ENCODE measurements around the gene NOS3. TPM values are rescaled to one million over a fixed set of nuclear protein-coding genes. Genes with fewer than 3 reads are reported as not detected.

NOS3 gene
- total RNA-seq, 1 donor from 2014 or later: 1.0 TPM

DNA sequence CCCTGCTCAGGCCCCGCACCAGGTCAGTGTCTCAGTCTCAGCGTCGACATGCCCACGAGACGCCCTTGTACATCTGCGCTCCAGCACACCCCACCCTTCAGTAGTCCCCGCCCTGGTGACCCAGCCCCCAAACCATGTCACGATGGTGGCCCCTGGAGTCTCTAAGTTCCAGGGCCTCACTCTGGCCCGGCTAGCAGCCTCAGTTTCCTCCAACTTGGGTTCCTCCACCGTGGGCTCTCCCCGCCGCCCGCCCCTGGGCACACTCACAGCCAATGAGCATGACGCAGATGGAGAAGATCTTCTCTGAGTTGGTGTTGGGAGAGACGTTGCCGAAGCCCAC is 39.7 kb upstream of the NOS3 start:
- no peak overlapping the region for H3K4me3 ChIP-seq (ENCODE audit: low read depth, low read length)

DNA sequence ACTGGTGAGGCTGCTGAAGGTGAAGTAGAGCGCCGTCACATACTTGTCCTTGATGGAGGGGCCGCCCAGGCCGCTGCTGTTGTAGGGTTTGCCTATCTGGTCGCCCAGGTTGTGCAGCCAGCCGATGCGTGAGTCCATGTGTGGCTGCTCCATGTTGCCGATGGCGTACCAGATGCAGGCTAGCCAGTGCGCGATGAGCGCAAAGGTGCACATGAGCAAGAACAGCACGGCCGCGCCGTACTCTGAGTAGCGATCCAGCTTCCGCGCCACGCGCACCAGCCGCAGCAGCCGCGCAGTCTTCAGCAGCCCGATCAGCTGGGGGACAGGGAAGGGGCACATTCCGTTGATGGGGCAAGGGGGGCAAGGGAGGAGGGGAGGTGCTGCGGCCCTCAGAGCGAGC is 39.3 kb upstream of the NOS3 start:
- TF ChIP-seq, protein P1, sequence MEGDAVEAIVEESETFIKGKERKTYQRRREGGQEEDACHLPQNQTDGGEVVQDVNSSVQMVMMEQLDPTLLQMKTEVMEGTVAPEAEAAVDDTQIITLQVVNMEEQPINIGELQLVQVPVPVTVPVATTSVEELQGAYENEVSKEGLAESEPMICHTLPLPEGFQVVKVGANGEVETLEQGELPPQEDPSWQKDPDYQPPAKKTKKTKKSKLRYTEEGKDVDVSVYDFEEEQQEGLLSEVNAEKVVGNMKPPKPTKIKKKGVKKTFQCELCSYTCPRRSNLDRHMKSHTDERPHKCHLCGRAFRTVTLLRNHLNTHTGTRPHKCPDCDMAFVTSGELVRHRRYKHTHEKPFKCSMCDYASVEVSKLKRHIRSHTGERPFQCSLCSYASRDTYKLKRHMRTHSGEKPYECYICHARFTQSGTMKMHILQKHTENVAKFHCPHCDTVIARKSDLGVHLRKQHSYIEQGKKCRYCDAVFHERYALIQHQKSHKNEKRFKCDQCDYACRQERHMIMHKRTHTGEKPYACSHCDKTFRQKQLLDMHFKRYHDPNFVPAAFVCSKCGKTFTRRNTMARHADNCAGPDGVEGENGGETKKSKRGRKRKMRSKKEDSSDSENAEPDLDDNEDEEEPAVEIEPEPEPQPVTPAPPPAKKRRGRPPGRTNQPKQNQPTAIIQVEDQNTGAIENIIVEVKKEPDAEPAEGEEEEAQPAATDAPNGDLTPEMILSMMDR (IDR thresholded peaks at IDR 0.05; ENCODE audit: insufficient read depth, low read length, poor library complexity, severe bottlenecking): no peak
- DNase-seq (ENCODE audit: low read depth): no peak
- Histone ChIP-seq H3K4me3 (ENCODE audit: low read depth, low read length) (no peak overlapping the region), H3K27me3 (ENCODE audit: control insufficient read depth, insufficient read depth, low read length) (peaks cover 48% of the 10 kb centered on the region), H3K36me3 (ENCODE audit: control insufficient read depth, insufficient read depth, low read length) (no peaks in the 10 kb centered on the region)

More for the DNA sequence above, 39.7 kb upstream of the NOS3 start:
- peaks cover 48% of the 10 kb centered on the region for H3K27me3 ChIP-seq (ENCODE audit: control insufficient read depth, insufficient read depth, low read length)
- TF ChIP-seq, protein P1 (IDR thresholded peaks at IDR 0.05; ENCODE audit: insufficient read depth, low read length, poor library complexity, severe bottlenecking): no peak
- no peaks in the 10 kb centered on the region for H3K36me3 ChIP-seq (ENCODE audit: control insufficient read depth, insufficient read depth, low read length)
- DNase-seq (ENCODE audit: low read depth): no peak

DNA sequence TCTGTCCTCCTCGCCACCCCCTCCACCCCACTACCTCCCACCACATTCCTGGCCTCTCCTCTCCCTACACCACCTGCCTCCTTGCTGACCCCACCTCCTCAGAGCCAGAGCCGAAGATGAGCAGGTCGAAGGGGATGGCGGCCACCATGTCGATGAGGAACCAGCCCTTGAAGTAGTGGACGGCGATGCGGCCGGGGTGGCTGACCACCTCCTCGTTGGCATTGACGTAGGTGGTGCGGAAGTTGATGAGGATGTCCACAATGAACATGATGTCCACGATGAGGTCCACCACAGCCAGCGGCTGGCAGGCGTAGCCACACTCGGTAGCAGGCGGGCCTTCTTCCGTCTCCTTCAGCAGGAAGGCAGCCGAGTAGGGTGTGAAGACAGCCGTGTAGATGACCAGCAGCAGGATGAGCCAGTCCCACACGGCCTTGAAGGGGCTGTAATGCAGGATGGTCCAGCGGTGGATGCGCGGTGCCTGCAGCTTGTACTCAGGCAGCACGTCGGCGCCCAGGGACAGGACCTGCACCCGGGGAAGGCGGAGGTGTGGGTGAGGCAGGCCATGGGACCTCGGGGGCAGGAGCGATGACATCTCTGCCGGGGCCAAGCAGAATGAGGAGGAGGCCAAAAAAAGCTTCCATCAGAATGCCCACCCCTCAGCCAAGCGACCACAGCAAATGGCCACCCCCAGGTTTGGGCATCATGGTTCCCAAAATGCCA is 38.3 kb upstream of the NOS3 start:
- TF ChIP-seq, protein P1 (IDR thresholded peaks at IDR 0.05; ENCODE audit: insufficient read depth, low read length, poor library complexity, severe bottlenecking): no peak
- Histone ChIP-seq H3K27me3 (ENCODE audit: control insufficient read depth, insufficient read depth, low read length) (peaks cover 47% of the 10 kb centered on the region), H3K4me3 (ENCODE audit: low read depth, low read length) (no peak overlapping the region), H3K36me3 (ENCODE audit: control insufficient read depth, insufficient read depth, low read length) (no peaks in the 10 kb centered on the region)
- no peak for DNase-seq (ENCODE audit: low read depth)

DNA sequence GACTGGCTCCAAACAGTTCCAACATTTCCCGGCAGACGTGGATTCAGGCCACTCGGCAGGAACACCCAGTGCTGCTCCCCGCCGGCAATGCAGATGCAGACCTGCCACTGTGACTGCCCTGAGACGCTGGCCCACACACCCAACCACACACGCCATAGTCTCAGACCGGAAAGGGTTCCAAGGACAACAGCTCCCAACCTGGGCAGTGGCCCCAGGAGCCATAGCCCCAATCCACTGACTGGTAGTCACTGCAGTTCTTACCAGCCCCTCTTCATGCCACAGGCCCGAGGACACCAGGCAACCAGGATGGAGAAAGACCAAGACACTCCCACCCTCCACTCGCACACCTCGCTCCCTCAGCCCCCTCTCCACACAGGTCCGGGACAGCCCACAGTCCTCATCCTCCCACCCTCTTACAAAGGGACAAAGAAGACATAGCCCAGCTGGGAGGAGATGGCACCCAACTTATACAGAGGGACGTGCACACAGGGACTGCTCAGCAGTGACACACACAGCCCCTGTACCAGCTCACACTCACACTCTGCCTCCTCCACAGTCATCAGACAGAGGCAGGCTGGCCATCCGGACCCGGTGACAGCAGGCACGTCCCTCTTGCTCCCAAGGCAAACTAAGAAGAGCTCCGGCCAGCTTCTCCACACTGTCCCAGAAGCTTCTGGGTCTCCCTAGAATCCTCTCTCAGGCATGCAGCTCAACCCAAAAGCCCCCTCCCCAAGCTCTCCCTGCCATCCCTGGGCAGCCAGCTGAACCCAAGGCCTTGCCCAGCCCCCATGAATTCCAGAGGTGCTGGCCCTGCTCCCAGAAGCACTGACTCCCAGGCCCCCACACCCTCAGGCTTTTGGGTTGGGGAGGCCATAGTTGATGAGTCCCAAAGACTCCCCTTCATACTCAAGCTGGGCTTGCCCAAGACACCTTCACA is 37.5 kb upstream of the NOS3 start:
- TF ChIP-seq, protein P1 (IDR thresholded peaks at IDR 0.05; ENCODE audit: insufficient read depth, low read length, poor library complexity, severe bottlenecking): no peak
- Histone ChIP-seq H3K27me3 (ENCODE audit: control insufficient read depth, insufficient read depth, low read length) (peaks cover 43% of the 10 kb centered on the region), H3K4me3 (ENCODE audit: low read depth, low read length) (no peak overlapping the region), H3K36me3 (ENCODE audit: control insufficient read depth, insufficient read depth, low read length) (no peaks in the 10 kb centered on the region)
- DNase-seq (ENCODE audit: low read depth): no peak

DNA sequence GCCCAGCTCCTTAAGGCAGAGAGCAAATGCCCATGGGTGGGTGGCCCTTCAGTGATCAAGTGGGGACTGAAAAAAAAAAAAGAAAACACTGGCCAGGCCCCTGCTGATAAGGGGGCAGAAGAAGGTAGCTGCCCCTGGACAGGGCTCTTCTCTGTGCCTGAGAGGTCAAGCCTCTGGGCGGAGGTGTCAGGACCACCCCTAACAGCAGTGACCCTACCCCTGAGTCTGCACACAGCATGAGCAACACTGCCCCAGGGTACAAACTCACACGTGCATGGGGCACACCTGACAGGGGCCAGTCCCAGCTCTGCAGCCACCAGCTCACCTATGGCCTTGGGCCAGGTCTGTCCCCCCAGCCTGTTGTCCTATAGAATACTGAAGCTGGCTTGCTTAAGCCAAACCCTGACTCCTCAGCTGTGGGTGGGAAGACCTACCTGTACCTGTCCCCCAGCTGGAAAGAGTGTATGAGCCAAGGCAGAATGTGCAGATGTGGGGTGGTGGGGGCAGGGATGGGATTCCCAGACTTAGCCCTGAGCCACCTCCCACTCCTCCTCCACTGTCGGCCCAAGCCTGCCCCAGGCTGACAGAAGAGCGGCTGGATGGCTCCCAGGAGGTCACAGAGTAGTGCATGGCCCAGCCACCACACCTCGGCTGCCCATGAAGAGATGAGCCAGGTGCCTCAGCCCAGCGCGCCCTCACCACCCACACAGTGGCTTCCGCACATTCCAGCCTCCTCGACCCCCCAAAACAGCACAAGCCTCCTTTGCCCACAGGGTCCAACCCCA is 36.4 kb upstream of the NOS3 start:
- TF ChIP-seq, protein P1 (IDR thresholded peaks at IDR 0.05; ENCODE audit: insufficient read depth, low read length, poor library complexity, severe bottlenecking): no peak
- Histone ChIP-seq H3K27me3 (ENCODE audit: control insufficient read depth, insufficient read depth, low read length) (peaks cover 43% of the 10 kb centered on the region), H3K4me3 (ENCODE audit: low read depth, low read length) (no peak overlapping the region), H3K36me3 (ENCODE audit: control insufficient read depth, insufficient read depth, low read length) (no peaks in the 10 kb centered on the region)
- DNase-seq (ENCODE audit: low read depth): no peak

Measured in kidney epithelial cell (primary cell).